Breast epithelium (tissue), 4 donors: ENCODE measurements around the gene RALGPS1. TPM values are rescaled to one million over a fixed set of nuclear protein-coding genes. Genes with fewer than 3 reads are reported as not detected.

Experiments used
- DNase-seq, 2 donors: peaks; one replicate each; pipeline ENCODE4 v3.0.0-alpha.2; 2019; ENCODE audit warnings: low spot score in 2 of 2
- H3K27ac ChIP-seq, 2 donors: fragments of 200-600 bp; sonication (generic) in 1 of 2; one replicate each; pipeline ENCODE4 v1.5.1; 2016 to 2019; ENCODE audit warnings: mild to moderate bottlenecking in 1 of 2
- H3K27me3 ChIP-seq, 2 donors: fragments of 200-600 bp; sonication (generic) in 1 of 2; one replicate each; pipeline versions ENCODE4 v1.5.1 to v1.6.0; 2017 to 2019; ENCODE audit warnings: control low read depth in 1 of 2, mild to moderate bottlenecking in 1 of 2
- H3K36me3 ChIP-seq: fragments of 200-600 bp; one replicate; pipeline ENCODE4 v1.5.1; 2019
- H3K4me1 ChIP-seq, 2 donors: fragments of 200-600 bp; sonication (generic); one replicate each; pipeline ENCODE4 v1.5.1; 2016 to 2019; ENCODE audit warnings: control low read depth in 1 of 2
- H3K4me3 ChIP-seq, 3 donors: fragments of 200-600 bp; sonication (generic); 1 replicate in 2 of 3; 2 replicates in 1 of 3; pipeline ENCODE4 v1.5.1; 2016 to 2019; ENCODE audit warnings: mild to moderate bottlenecking in 3 of 3, moderate library complexity in 2 of 3
- H3K9me3 ChIP-seq, 2 donors: fragments of 200-600 bp; sonication (generic) in 1 of 2; one replicate each; pipeline ENCODE4 v1.5.1; 2016 to 2019; ENCODE audit warnings: control low read depth in 1 of 2
- POLR2A ChIP-seq: fragments of 450-650 bp; IDR thresholded peaks from one replicate; pipeline ENCODE4 v1.6.1; 2016; ENCODE audit warnings: antibody characterized with exemption, mild to moderate bottlenecking, moderate library complexity
- POLR2AphosphoS5 ChIP-seq, 3 donors: sonication (generic); formaldehyde crosslinking; IDR thresholded peaks; one replicate each; pipeline ENCODE4 v1.6.1; 2017; ENCODE audit warnings: antibody characterized with exemption in 3 of 3
- intact Hi-C: fragments of 100-400 bp; cut with DNase I; formaldehyde crosslinking; loops from one replicate; pipeline ENCODE4 v1.15.1; 2023; ENCODE audit warnings: low total_unique reads
- total RNA-seq, 3 donors: library from RNA; depleted of rRNA; stranded (reverse); fragments of >200 nt; gene quantifications; one replicate each; pipeline ENCODE4 v1.1.0, GENCODE V29; 2016
- TF ChIP-seq, protein P1 (sequence below), 3 donors: fragments of 450-650 bp; IDR thresholded peaks; one replicate each; pipeline ENCODE4 v1.5.1; 2016 to 2017; ENCODE audit warnings: antibody characterized with exemption in 3 of 3, mild to moderate bottlenecking in 3 of 3, moderate library complexity in 3 of 3

Gene RALGPS1
- total RNA-seq, 3 donors from 2014 or later, result 5.8 to 30.7 (median 15.1) TPM

DNA sequence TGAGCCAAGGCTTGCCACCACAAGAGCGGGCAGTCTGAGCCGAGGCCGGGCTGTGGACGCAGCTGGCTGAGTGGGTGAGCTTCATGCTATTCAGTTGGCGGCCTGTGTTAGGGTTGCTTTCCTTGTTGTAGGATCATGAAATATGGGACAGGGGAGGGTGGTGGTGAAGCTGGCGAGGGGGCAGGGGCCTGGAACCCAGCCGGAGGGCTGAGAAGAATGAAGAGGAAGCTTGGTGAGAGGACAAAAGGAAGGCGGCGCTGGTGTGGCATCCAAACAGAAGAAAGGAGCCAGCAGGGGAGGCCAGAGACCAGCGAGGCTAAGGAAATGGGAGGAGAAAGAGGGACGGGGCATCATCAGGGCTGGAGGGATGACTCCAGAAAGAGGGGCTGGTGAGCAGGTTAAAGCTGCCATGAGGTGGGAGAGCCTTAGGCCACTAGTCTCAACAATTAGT lies 18.3 kb downstream of the RALGPS1 start:
- Histone ChIP-seq H3K4me3 (no peak overlapping the region), H3K36me3 (no peaks in the 10 kb centered on the region), H3K4me1 (no peaks in the 10 kb centered on the region), H3K9me3 (no peaks in the 10 kb centered on the region), H3K27me3 (no peaks in the 10 kb centered on the region), H3K27ac (no peak overlapping the region)
- intact Hi-C loops, result no loop called here
- TF ChIP-seq, protein P1, sequence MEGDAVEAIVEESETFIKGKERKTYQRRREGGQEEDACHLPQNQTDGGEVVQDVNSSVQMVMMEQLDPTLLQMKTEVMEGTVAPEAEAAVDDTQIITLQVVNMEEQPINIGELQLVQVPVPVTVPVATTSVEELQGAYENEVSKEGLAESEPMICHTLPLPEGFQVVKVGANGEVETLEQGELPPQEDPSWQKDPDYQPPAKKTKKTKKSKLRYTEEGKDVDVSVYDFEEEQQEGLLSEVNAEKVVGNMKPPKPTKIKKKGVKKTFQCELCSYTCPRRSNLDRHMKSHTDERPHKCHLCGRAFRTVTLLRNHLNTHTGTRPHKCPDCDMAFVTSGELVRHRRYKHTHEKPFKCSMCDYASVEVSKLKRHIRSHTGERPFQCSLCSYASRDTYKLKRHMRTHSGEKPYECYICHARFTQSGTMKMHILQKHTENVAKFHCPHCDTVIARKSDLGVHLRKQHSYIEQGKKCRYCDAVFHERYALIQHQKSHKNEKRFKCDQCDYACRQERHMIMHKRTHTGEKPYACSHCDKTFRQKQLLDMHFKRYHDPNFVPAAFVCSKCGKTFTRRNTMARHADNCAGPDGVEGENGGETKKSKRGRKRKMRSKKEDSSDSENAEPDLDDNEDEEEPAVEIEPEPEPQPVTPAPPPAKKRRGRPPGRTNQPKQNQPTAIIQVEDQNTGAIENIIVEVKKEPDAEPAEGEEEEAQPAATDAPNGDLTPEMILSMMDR (IDR thresholded peaks at IDR 0.05), result no peak
- TF ChIP-seq POLR2A, result no peak
- TF ChIP-seq POLR2AphosphoS5 (IDR thresholded peaks at IDR 0.05), result no peak
- no peak for DNase-seq

DNA sequence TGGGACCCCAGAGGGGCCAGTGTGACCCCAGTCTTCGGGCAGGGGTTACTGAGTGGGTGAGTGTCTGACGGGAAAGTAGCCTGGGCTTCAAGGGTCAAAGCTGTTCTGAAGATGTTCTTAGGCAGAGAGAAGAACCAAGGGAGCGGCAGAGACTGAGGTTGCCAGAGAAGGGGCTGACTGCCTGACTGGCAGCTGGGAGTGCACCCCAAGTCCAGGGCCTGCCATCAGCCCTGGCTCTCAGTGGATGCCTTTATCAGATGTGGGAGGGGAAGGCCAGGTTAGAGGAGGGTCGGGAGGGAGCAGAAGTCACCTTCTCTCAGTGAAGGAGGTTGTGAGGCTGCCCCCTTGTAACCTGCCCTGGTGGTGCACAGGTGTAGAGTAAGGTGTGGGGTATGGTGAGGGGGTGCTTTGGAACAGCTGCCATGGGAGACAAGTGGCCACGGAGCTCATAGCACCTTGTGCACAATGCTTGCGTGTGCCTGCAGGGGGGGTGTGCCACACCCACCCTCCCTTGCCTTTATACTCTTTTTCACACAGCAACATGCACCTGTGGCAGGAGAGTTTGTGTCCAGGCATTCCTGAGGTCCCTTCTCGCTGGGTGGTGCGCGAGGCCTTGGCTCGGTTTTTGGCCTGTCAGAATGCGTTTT lies 18.9 kb downstream of the RALGPS1 start:
- Histone ChIP-seq H3K4me1 (no peaks in the 10 kb centered on the region), H3K27ac (no peak overlapping the region), H3K36me3 (no peaks in the 10 kb centered on the region), H3K27me3 (no peaks in the 10 kb centered on the region), H3K4me3 (no peak overlapping the region), H3K9me3 (no peaks in the 10 kb centered on the region)
- intact Hi-C loops, result no loop called here
- no peak for DNase-seq
- TF ChIP-seq POLR2AphosphoS5 (IDR thresholded peaks at IDR 0.05) (no peak), POLR2A (no peak)
- TF ChIP-seq, protein P1 (IDR thresholded peaks at IDR 0.05), result no peak

DNA sequence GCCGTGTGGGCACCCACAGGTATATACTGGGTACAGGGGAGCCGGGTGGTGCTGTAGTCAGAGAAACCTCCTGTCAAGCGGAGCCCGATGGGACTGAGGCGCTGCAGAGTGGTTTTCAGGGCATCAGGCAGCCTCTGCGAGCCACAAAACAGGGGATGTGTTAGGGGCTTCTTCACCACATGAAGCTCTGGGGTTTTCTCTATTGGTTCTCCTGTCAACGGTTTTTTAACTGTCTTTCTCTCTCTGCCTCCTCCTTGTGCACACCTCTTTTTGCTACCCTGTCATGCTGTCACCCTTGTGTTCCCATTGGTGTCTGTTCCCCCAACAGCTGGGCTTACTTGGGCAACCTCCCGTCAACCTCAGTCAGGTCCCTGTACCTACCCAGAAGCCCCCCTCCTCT lies 19.9 kb downstream of the RALGPS1 start:
- Histone ChIP-seq H3K36me3 (no peaks in the 10 kb centered on the region), H3K4me3 (no peak overlapping the region), H3K9me3 (no peaks in the 10 kb centered on the region), H3K27me3 (no peaks in the 10 kb centered on the region), H3K4me1 (no peaks in the 10 kb centered on the region), H3K27ac (no peak overlapping the region)
- intact Hi-C loops, result no loop called here
- no peak for TF ChIP-seq POLR2A
- DNase-seq, result no peak

DNA sequence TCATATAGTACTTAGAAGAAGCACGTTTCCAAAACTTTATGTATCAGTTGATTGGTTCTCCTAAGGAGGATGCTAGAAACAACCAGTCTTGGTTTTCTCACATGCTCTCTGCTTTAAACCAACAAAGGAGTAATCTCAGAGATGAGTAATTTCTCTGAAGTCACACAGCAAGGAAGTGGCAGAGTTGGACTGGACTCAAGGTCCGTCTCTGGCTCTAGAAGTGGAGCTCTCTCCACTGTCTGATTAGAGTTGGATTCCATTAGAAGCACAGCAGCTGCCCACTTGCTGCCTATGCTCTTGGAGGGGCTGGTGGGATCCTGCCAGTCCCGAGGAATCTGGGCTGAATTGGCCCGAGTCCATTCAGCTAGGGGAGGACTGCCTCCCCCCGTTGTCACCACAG lies 21.0 kb downstream of the RALGPS1 start:
- Histone ChIP-seq H3K4me3 (no peak overlapping the region), H3K4me1 (no peaks in the 10 kb centered on the region), H3K27ac (no peak overlapping the region), H3K9me3 (no peaks in the 10 kb centered on the region), H3K36me3 (no peaks in the 10 kb centered on the region), H3K27me3 (no peaks in the 10 kb centered on the region)
- no peak for DNase-seq
- TF ChIP-seq POLR2A, result no peak
- no peak for TF ChIP-seq POLR2AphosphoS5 (IDR thresholded peaks at IDR 0.05)
- TF ChIP-seq, protein P1 (IDR thresholded peaks at IDR 0.05), result no peak
- intact Hi-C loops, result no loop called here

DNA sequence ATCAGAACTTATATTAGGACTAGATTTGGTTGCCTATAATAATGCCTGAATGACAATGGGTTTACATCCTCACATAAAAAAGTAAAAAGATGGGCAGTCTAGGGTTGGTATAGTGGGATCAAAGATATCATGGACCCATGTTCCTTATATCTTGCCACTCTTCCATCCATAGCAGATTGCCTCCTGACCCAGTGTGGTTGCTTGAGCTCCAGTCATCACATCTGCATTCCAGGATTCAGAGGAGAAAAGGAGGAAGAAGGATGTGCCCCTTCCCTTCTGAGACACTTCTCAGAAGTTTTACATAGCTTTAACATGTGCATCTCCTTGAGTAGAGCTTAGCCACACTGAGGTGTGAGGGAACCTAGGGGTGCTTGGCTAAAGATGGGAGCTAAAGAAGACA lies 22.9 kb downstream of the RALGPS1 start:
- no peaks in the 10 kb centered on the region for H3K27me3 ChIP-seq
- no peak overlapping the region for H3K4me3 ChIP-seq
- DNase-seq, result no peak
- H3K36me3 ChIP-seq, result no peaks in the 10 kb centered on the region
- no peaks in the 10 kb centered on the region for H3K9me3 ChIP-seq
- TF ChIP-seq, protein P1 (IDR thresholded peaks at IDR 0.05), result no peak
- TF ChIP-seq POLR2AphosphoS5 (IDR thresholded peaks at IDR 0.05), result no peak
- TF ChIP-seq POLR2A, result no peak
- no peaks in the 10 kb centered on the region for H3K4me1 ChIP-seq
- intact Hi-C loops, result no loop called here
- no peak overlapping the region for H3K27ac ChIP-seq
